Activated CD8-positive, alpha-beta memory T cell treated with anti-CD3 and anti-CD28 coated beads, Interleukin-2, amount 10 ng/mL, durations not matched to agents 7 days and 5 days (primary cell): ENCODE data around the gene DOCK10. TPM values are rescaled to one million over a fixed set of nuclear protein-coding genes. Genes with fewer than 3 reads are reported as not detected.

Experiments
- ATAC-seq: fragments of 150-1000 bp; cut with Tn5 transposase; one replicate; pipeline ENCODE4 v1.10.0; 2021; ENCODE audit warnings: moderate library complexity
- CTCF ChIA-PET: fragments of 350-600 bp; sonication (Branson Sonifier 250); formaldehyde crosslinking; loops from one replicate; lab custom pipeline; 2021; ENCODE audit warnings: antibody characterized with exemption; lab: Charles Lee
- DNase-seq: peaks from one replicate; pipeline ENCODE4 v3.0.0-alpha.2; 2020
- H3K27ac Mint-ChIP-seq: one replicate; pipeline ENCODE4 v1.8.0; 2021; ENCODE audit warnings: mild to moderate bottlenecking, mixed read lengths
- H3K27me3 Mint-ChIP-seq: one replicate; pipeline ENCODE4 v1.8.0; 2021; ENCODE audit warnings: mixed read lengths
- H3K36me3 Mint-ChIP-seq: one replicate; pipeline ENCODE4 v1.8.0; 2021; ENCODE audit warnings: mild to moderate bottlenecking, mixed read lengths
- H3K4me1 Mint-ChIP-seq: one replicate; pipeline ENCODE4 v1.8.0; 2021; ENCODE audit warnings: mixed read lengths
- H3K4me3 Mint-ChIP-seq: one replicate; pipeline ENCODE4 v1.8.0; 2021; ENCODE audit warnings: mild to moderate bottlenecking, moderate library complexity, mixed read lengths
- H3K9me3 Mint-ChIP-seq: one replicate; pipeline ENCODE4 v1.8.0; 2022; ENCODE audit warnings: low read depth, mixed read lengths
- microRNA-seq: library from miRNA; unstranded; fragments of <30 nt; microRNA quantifications from one replicate; pipeline ENCODE4 v1.2.0, GENCODE V29; 2022
- total RNA-seq, 2 experiments: library from RNA; stranded (reverse); gene quantifications; one replicate each; pipeline ENCODE4 v1.2.3, GENCODE V29; 2021

Gene DOCK10
- total RNA-seq, 2 experiments from 2014 or later = 251 to 271 TPM

GRCh38 chr2:224722250-224722649, 320.0 kb downstream of the DOCK10 start:
- H3K36me3 Mint-ChIP-seq = no peaks in the 10 kb centered on the region
- H3K4me3 Mint-ChIP-seq = no peak overlapping the region
- CTCF ChIA-PET = no interaction called here
- ATAC-seq (no peak), DNase-seq (no peak)
- no peak overlapping the region for H3K27ac Mint-ChIP-seq
- no peaks in the 10 kb centered on the region for H3K4me1 Mint-ChIP-seq
- H3K27me3 Mint-ChIP-seq = peaks cover 5% of the 10 kb centered on the region
- H3K9me3 Mint-ChIP-seq = peaks cover under 1% of the 10 kb centered on the region

DNA sequence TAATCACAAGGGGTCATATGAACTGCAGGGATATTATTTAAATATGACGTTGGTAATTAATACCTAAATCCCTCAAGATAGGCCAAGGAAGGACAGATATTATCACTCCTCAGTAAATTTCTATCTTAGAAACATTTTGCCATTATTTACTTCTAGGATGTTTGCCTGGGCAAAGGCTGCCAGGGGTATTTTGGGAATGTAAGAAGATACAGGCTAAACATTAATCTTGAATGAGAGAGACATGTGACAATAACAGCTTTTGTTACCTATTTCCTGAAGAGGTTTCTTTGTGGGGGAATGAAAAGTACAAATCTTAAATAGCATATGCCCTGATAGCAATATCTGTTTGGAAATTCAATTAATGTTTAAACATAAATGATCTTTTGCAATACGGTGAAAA, 325.3 kb downstream of the DOCK10 start:
- Mint-ChIP-seq H3K27me3 (peaks cover 8% of the 10 kb centered on the region), H3K27ac (no peak overlapping the region), H3K9me3 (peaks cover 2% of the 10 kb centered on the region), H3K36me3 (no peaks in the 10 kb centered on the region), H3K4me1 (no peaks in the 10 kb centered on the region), H3K4me3 (no peak overlapping the region)
- CTCF ChIA-PET = no interaction called here
- ATAC-seq (no peak), DNase-seq (no peak)

DNA sequence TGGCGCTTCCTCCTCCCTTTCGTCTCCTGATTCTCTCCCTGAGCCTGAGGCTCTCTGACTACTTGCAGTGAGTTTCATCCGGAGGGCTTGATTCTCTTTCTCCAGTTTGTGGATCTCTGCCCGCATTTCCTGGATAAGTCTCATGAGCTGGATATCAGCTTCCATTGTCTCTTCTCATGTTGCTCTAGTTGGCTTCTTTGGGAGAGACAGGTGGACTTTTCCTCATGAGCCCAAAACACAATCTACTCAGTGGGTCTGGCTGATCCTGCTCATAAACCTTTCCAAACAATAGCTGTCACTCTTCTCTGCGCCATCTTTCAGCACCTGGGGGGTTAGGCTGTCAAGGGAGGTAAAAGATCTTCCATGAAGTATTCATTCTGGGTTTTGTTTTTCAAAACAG, 326.1 kb downstream of the DOCK10 start, which contains the start of gene CCDC195:
Gene CCDC195 (minus strand): TSS at position 165 of the 400 bp plus-strand sequence. CDS start 0 bp downstream, at position 165.
- Mint-ChIP-seq H3K9me3 (peaks cover 2% of the 10 kb centered on the region), H3K36me3 (no peaks in the 10 kb centered on the region), H3K4me3 (no peak within 1 kb of the TSS), H3K4me1 (no peaks in the 10 kb centered on the region), H3K27me3 (peaks cover 11% of the 10 kb centered on the region), H3K27ac (no peak within 1 kb of the TSS)
- ATAC-seq (no peak), DNase-seq (no peak)
- CTCF ChIA-PET = no interaction called here

Small RNA genes within 50 kb of the gene (microRNA-seq; reads per million reads assigned to microRNA genes)
- gene MIR4439 = not detected
